Kidney tubule cell (primary cell): ENCODE results near the gene PGM3.

ENCODE experiments used
- DNase-seq: peaks from one replicate; pipeline ENCODE4 v3.0.0-alpha.2; 2018; ENCODE audit warnings: low spot score

PGM3 gene

DNA sequence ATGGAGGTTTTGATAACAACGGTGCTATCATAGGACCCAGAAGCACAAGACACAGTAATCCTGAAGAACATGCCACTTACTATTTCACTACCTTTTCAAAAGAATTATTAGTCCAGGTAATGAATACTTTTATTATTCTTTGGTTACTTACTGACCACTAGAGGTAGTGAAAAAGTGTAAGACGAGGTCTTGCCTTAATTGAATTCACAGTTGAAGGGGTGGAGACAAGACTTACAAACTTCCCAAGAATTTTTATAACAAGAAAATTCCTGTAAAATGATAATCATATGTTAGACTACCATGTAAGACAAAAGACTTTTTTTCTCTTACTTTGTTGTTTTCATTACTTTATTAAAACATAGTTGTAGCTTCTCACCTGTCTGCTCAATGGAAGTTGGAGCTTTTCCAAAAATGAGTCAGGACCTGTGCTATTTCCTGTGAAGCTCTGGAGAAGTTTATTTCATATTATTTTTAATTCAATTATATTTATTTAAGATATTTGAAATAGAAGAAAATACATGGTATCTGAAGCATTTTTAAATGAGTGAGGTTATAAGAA lies 73.2 kb downstream of the PGM3 start:
- DNase-seq: peak; percentile 55

DNA sequence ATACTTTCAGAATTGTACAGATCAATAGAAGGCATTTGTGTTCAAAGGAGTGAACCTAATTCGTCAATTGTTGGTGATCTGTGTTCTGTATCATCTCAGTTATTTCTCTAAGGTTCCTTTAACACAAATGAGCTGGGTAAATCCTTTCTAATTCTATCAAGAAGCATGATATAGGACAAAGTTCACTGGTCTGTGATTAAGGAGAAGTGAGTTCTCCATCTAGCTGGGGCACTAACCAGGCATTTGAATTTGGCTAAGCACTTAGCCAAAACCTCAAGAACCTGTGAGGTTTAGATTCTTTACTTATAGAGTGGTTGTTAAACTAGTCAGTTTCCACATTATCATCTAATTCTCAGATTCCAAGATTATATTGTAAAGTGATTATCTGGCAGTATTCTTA lies 75.3 kb downstream of the PGM3 start:
- no peak for DNase-seq
